Lower leg skin (tissue), 4 donors: Measurements from ENCODE around the gene SHROOM2. TPM values are rescaled to one million over a fixed set of nuclear protein-coding genes. Genes with fewer than 3 reads are reported as not detected.

ENCODE experiments used
- DNase-seq, 2 donors: peaks; one replicate each; pipeline ENCODE4 v3.0.0-alpha.2; 2019; ENCODE audit warnings: low spot score in 2 of 2
- H3K4me3 ChIP-seq: fragments of 200-600 bp; sonication (generic); 2 replicates; pipeline ENCODE4 v1.5.1; 2017; ENCODE audit warnings: mild to moderate bottlenecking, low read depth; ENCODE audit not compliant: poor library complexity, severe bottlenecking
- CTCF ChIP-seq, 3 donors: fragments of 450-650 bp; IDR thresholded peaks; one replicate each; pipeline ENCODE4 v1.5.1; 2016; ENCODE audit warnings: antibody characterized with exemption in 3 of 3, mild to moderate bottlenecking in 3 of 3, moderate library complexity in 2 of 3
- POLR2A ChIP-seq, 2 donors: fragments of 450-650 bp; IDR thresholded peaks; one replicate each; pipeline ENCODE4 v1.6.1; 2016 to 2017; ENCODE audit warnings: antibody characterized with exemption in 2 of 2, mild to moderate bottlenecking in 1 of 2, moderate library complexity in 1 of 2
- WGBS, 2 donors: methylation state at CpG; one replicate each; pipeline ENCODE4 v1.1.5; 2018; 5-methylcytosine and 5-hydroxymethylcytosine counted together
- intact Hi-C: fragments of 100-400 bp; cut with DNase I; formaldehyde crosslinking; loops from one replicate; pipeline ENCODE4 v1.15.0; 2023; ENCODE audit warnings: low total_unique reads
- total RNA-seq, 4 donors: library from RNA; depleted of rRNA; stranded (reverse); fragments of >200 nt; gene quantifications; one replicate each; pipeline ENCODE4 v1.1.0, GENCODE V29; 2016

SHROOM2 gene
- total RNA-seq, 4 donors from 2014 or later, result 7.4 to 9.6 (median 8.6) TPM

GRCh38 chrX:9832811-9833210, 46.6 kb downstream of the SHROOM2 start:
- no peak overlapping the region for H3K4me3 ChIP-seq
- WGBS, 2 donors, result 53 to 83% methylated on average over 6 of the region's 6 CpGs
- DNase-seq, result no peak
- TF ChIP-seq CTCF (IDR thresholded peaks at IDR 0.05) (no peak), POLR2A (IDR thresholded peaks at IDR 0.05) (no peak)
- intact Hi-C loops, result no loop called here

GRCh38 chrX:9835585-9836210, 49.5 kb downstream of the SHROOM2 start:
- WGBS, 2 donors, result 70 to 80% methylated on average over 11 of the region's 11 CpGs
- intact Hi-C loops, result no loop called here
- no peak overlapping the region for H3K4me3 ChIP-seq
- DNase-seq, result no peak
- TF ChIP-seq POLR2A (IDR thresholded peaks at IDR 0.05), result no peak
- no peak for TF ChIP-seq CTCF (IDR thresholded peaks at IDR 0.05)

- no peak overlapping the region for H3K4me3 ChIP-seq
- WGBS, 2 donors, result 52 to 57% methylated on average over 6 of the region's 6 CpGs
- DNase-seq, result no peak
- TF ChIP-seq POLR2A (IDR thresholded peaks at IDR 0.05) (no peak), CTCF (IDR thresholded peaks at IDR 0.05) (no peak)
- intact Hi-C loops, result no loop called here
These were observed 56.3 kb downstream of the SHROOM2 start for GRCh38 chrX:9842541-9842940.

GRCh38 chrX:9844936-9845577, 58.8 kb downstream of the SHROOM2 start:
- H3K4me3 ChIP-seq, result no peak overlapping the region
- TF ChIP-seq CTCF (IDR thresholded peaks at IDR 0.05), result no peak
- TF ChIP-seq POLR2A (IDR thresholded peaks at IDR 0.05), result no peak
- intact Hi-C loops, result no loop called here
- WGBS, 2 donors, result 80 to 88% methylated on average over 7 of the region's 7 CpGs
- DNase-seq, result no peak

GRCh38 chrX:9845578-9845952, 59.3 kb downstream of the SHROOM2 start:
- no peak for TF ChIP-seq CTCF (IDR thresholded peaks at IDR 0.05)
- TF ChIP-seq POLR2A (IDR thresholded peaks at IDR 0.05), result no peak
- WGBS, 2 donors, result 66 to 80% methylated on average over 5 to 6 of the region's 6 CpGs
- intact Hi-C loops, result no loop called here
- DNase-seq, result no peak
- H3K4me3 ChIP-seq, result no peak overlapping the region

GRCh38 chrX:9846631-9847030, 60.4 kb downstream of the SHROOM2 start:
- WGBS, 2 donors, result 88% methylated on average over 8 of the region's 8 CpGs
- intact Hi-C loops, result no loop called here
- TF ChIP-seq CTCF (IDR thresholded peaks at IDR 0.05), result no peak
- TF ChIP-seq POLR2A (IDR thresholded peaks at IDR 0.05), result no peak
- no peak overlapping the region for H3K4me3 ChIP-seq
- no peak for DNase-seq
